ENCODE measurements around the gene U2AF2. TPM values are rescaled to one million over a fixed set of nuclear protein-coding genes. Genes with fewer than 3 reads are reported as not detected.

U2AF2 gene
- total RNA-seq, 1 experiment from 2014 or later = 411 TPM

DNA sequence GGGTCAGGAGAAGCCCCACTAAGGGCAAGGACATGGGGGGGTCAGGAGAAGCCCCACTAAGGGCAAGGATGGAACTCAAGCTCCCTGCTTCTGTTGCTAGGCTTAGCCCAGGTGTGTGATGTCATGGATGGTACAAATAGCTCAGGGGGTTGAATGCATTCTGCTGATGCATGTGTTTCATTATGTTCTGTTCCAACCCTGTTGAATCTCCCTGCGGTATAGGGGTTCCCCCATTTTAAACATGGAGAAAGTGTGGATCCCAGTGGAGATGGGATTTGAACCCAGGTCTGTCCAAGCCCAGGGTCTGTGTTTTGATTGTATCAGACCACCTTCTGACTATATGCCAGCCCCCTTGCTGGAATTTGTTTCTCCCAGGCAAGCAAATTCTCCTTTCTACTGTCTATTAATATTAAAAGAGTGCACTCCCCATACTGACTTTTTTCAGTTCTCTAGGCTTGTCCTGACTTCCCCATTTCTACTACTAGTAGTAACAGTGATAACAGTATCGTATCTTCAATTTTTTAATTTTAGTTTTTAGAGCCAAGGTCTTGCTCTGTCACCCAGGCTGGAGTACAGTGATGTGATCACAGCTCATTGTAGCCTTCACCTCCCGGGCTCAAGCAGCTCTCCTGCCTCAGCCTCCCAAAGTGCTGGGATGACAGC lies 42.7 kb upstream of the U2AF2 start:
- Histone ChIP-seq H3K27ac (ENCODE audit: low read depth, low read length, poor library complexity, severe bottlenecking) (no peak overlapping the region), H3K9me3 (ENCODE audit: low read depth, low read length, poor library complexity, severe bottlenecking) (no peaks in the 10 kb centered on the region), H3K4me3 (ENCODE audit: low read depth, low read length, poor library complexity, severe bottlenecking) (no peak overlapping the region), H3K27me3 (replicated peaks; ENCODE audit: insufficient read depth, low read depth, low read length, poor library complexity) (no peaks in the 10 kb centered on the region), H3K36me3 (ENCODE audit: insufficient read depth, low read length, poor library complexity, severe bottlenecking) (peaks cover 26% of the 10 kb centered on the region), H3K4me1 (ENCODE audit: insufficient read depth, low read length, poor library complexity, severe bottlenecking) (peaks cover under 1% of the 10 kb centered on the region)
- no TSS peak for BruUV-seq (replicated peaks)
- ChIA-PET CTCF (no interaction called here), POLR2A (ENCODE audit: low non-redundant PET) (no interaction called here)
- TF ChIP-seq EZH2 (IDR thresholded peaks at IDR 0.05; ENCODE audit: borderline replicate concordance, low read depth, low read length, poor library complexity, severe bottlenecking) = no peak
- TF ChIP-seq, protein P1, sequence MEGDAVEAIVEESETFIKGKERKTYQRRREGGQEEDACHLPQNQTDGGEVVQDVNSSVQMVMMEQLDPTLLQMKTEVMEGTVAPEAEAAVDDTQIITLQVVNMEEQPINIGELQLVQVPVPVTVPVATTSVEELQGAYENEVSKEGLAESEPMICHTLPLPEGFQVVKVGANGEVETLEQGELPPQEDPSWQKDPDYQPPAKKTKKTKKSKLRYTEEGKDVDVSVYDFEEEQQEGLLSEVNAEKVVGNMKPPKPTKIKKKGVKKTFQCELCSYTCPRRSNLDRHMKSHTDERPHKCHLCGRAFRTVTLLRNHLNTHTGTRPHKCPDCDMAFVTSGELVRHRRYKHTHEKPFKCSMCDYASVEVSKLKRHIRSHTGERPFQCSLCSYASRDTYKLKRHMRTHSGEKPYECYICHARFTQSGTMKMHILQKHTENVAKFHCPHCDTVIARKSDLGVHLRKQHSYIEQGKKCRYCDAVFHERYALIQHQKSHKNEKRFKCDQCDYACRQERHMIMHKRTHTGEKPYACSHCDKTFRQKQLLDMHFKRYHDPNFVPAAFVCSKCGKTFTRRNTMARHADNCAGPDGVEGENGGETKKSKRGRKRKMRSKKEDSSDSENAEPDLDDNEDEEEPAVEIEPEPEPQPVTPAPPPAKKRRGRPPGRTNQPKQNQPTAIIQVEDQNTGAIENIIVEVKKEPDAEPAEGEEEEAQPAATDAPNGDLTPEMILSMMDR (conservative IDR thresholded peaks at IDR 0.05; ENCODE audit: low read depth, low read length) = no peak
- intact Hi-C loops (cut with micrococcal nuclease; ENCODE audit: unreplicated experiment) = no loop called here
- DNase-seq (ENCODE audit: low spot score) = no peak

DNA sequence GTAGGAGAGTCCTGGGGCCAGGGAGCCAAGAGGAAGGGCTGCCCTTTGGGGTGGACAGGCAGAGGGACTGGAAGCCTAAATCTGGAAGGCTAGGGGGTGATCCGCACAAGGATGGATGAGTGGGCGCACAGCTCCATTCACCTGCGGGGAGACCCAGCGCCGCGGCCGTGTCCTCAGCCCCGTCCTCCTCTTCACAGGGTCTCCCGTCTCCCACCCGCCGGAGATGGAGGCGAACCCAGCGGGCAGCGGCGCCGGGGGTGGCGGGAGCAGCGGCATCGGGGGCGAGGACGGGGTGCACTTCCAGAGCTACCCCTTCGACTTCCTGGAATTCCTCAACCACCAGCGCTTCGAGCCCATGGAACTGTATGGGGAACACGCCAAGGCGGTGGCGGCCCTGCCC lies 41.4 kb upstream of the U2AF2 start:
- POLR2A ChIA-PET (ENCODE audit: low non-redundant PET) = interaction anchor here (0.7 kb wide), 1 partner anchor 14 kb away, joined by 4 read pairs; no protein-coding TSS in a partner anchor
- no TSS peak for BruUV-seq (replicated peaks)

DNA sequence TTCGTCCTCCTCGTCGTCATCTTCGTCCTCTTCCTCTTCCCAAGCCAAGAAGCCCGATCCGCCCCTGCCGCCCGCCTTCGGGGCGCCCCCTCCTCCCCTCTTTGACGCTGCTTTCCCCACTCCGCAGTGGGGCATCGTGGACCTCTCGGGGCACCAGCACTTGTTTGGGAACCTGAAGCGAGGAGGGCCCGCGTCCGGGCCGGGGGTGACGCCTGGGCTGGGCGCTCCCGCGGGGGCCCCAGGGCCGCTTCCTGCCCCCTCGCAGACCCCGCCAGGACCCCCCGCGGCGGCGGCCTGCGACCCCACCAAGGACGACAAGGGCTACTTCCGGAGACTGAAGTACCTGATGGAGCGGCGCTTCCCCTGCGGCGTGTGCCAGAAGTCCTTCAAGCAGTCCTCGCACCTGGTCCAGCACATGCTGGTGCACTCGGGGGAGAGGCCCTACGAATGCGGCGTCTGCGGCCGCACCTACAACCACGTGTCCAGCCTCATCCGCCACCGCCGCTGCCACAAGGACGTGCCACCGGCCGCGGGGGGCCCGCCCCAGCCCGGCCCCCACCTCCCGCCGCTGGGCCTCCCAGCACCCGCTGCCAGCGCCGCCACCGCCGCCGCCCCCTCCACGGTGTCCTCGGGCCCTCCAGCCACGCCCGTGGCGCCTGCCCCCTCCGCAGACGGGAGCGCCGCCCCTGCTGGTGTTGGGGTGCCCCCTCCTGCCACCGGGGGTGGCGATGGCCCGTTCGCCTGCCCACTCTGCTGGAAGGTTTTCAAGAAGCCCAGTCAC lies 40.7 kb upstream of the U2AF2 start:
- Histone ChIP-seq H3K9me3 (ENCODE audit: low read depth, low read length, poor library complexity, severe bottlenecking) (no peaks in the 10 kb centered on the region), H3K27ac (ENCODE audit: low read depth, low read length, poor library complexity, severe bottlenecking) (no peak overlapping the region), H3K27me3 (replicated peaks; ENCODE audit: insufficient read depth, low read depth, low read length, poor library complexity) (no peaks in the 10 kb centered on the region), H3K4me1 (ENCODE audit: insufficient read depth, low read length, poor library complexity, severe bottlenecking) (no peaks in the 10 kb centered on the region), H3K36me3 (ENCODE audit: insufficient read depth, low read length, poor library complexity, severe bottlenecking) (peaks cover 30% of the 10 kb centered on the region), H3K4me3 (ENCODE audit: low read depth, low read length, poor library complexity, severe bottlenecking) (no peak overlapping the region)
- CTCF ChIA-PET = no interaction called here
- DNase-seq (ENCODE audit: low spot score) = no peak
- TF ChIP-seq, protein P1 (conservative IDR thresholded peaks at IDR 0.05; ENCODE audit: low read depth, low read length) = no peak
- no peak for TF ChIP-seq EZH2 (IDR thresholded peaks at IDR 0.05; ENCODE audit: borderline replicate concordance, low read depth, low read length, poor library complexity, severe bottlenecking)
- POLR2A ChIA-PET (ENCODE audit: low non-redundant PET) = no interaction called here
- BruUV-seq (replicated peaks) = no TSS peak
- intact Hi-C loops (cut with micrococcal nuclease; ENCODE audit: unreplicated experiment) = no loop called here

More for the DNA sequence above, 41.4 kb upstream of the U2AF2 start:
- H3K4me1 ChIP-seq (ENCODE audit: insufficient read depth, low read length, poor library complexity, severe bottlenecking) = no peaks in the 10 kb centered on the region
- no peak for TF ChIP-seq EZH2 (IDR thresholded peaks at IDR 0.05; ENCODE audit: borderline replicate concordance, low read depth, low read length, poor library complexity, severe bottlenecking)
- TF ChIP-seq, protein P1 (conservative IDR thresholded peaks at IDR 0.05; ENCODE audit: low read depth, low read length) = no peak
- H3K27me3 ChIP-seq (replicated peaks; ENCODE audit: insufficient read depth, low read depth, low read length, poor library complexity) = no peaks in the 10 kb centered on the region
- no peak overlapping the region for H3K27ac ChIP-seq (ENCODE audit: low read depth, low read length, poor library complexity, severe bottlenecking)
- intact Hi-C loops (cut with micrococcal nuclease; ENCODE audit: unreplicated experiment) = no loop called here
- H3K36me3 ChIP-seq (ENCODE audit: insufficient read depth, low read length, poor library complexity, severe bottlenecking) = peaks cover 30% of the 10 kb centered on the region
- DNase-seq (ENCODE audit: low spot score) = no peak
- CTCF ChIA-PET = no interaction called here
- no peaks in the 10 kb centered on the region for H3K9me3 ChIP-seq (ENCODE audit: low read depth, low read length, poor library complexity, severe bottlenecking)
- H3K4me3 ChIP-seq (ENCODE audit: low read depth, low read length, poor library complexity, severe bottlenecking) = no peak overlapping the region
